ENCODE results near the gene ARHGAP32.
"Not testable (repeated sequence)": the region's sequence is repeated elsewhere in the genome, so short reads cannot be mapped to it uniquely, and the experiment has no call there.

The ARHGAP32 gene

GRCh38 chr11:129184581-129184980 is 7.5 kb downstream of the ARHGAP32 start:
- DNase-seq (ENCODE audit: low read depth), result no peak
- TF ChIP-seq CTCF (IDR thresholded peaks at IDR 0.05; ENCODE audit: insufficient read depth, low read depth, low read length, missing control alignments), result no peak
- H3K4me3 ChIP-seq (ENCODE audit: low read depth, low read length), result no peak overlapping the region

- no peak for TF ChIP-seq CTCF (IDR thresholded peaks at IDR 0.05; ENCODE audit: insufficient read depth, low read depth, low read length, missing control alignments)
- no peak for DNase-seq (ENCODE audit: low read depth)
- H3K4me3 ChIP-seq (ENCODE audit: low read depth, low read length), result no peak overlapping the region
These were observed 24.8 kb downstream of the ARHGAP32 start for GRCh38 chr11:129167315-129167714.

GRCh38 chr11:129163714-129164164 is 28.4 kb downstream of the ARHGAP32 start:
- DNase-seq (ENCODE audit: low read depth), result no peak
- no peak overlapping the region for H3K4me3 ChIP-seq (ENCODE audit: low read depth, low read length)
- no peak for TF ChIP-seq CTCF (IDR thresholded peaks at IDR 0.05; ENCODE audit: insufficient read depth, low read depth, low read length, missing control alignments)

GRCh38 chr11:129157080-129157479 is 35.0 kb downstream of the ARHGAP32 start:
- not testable (repeated sequence) for H3K4me3 ChIP-seq (ENCODE audit: low read depth, low read length)

GRCh38 chr11:129155745-129156144 is 36.4 kb downstream of the ARHGAP32 start:
- H3K4me3 ChIP-seq (ENCODE audit: low read depth, low read length), result no peak overlapping the region
- no peak for TF ChIP-seq CTCF (IDR thresholded peaks at IDR 0.05; ENCODE audit: insufficient read depth, low read depth, low read length, missing control alignments)
- DNase-seq (ENCODE audit: low read depth), result no peak

More at GRCh38 chr11:129157080-129157479, 35.0 kb downstream of the ARHGAP32 start:
- not testable (repeated sequence) for DNase-seq (ENCODE audit: low read depth)

- no peak for TF ChIP-seq CTCF (IDR thresholded peaks at IDR 0.05; ENCODE audit: insufficient read depth, low read depth, low read length, missing control alignments)
- H3K4me3 ChIP-seq (ENCODE audit: low read depth, low read length), result no peak overlapping the region
- no peak for DNase-seq (ENCODE audit: low read depth)
These were observed 43.6 kb downstream of the ARHGAP32 start for GRCh38 chr11:129148487-129148886.

GRCh38 chr11:129146191-129146590 is 45.9 kb downstream of the ARHGAP32 start:
- no peak overlapping the region for H3K4me3 ChIP-seq (ENCODE audit: low read depth, low read length)
- TF ChIP-seq CTCF (IDR thresholded peaks at IDR 0.05; ENCODE audit: insufficient read depth, low read depth, low read length, missing control alignments), result no peak
- no peak for DNase-seq (ENCODE audit: low read depth)

Data from GM12865 (cell line).